H9 (cell line): ENCODE data around the gene CACNB3. TPM values are rescaled to one million over a fixed set of nuclear protein-coding genes. Genes with fewer than 3 reads are reported as not detected.

Experiments used
- DNase-seq: peaks from one replicate; pipeline ENCODE4 v3.0.0-alpha.2; 2017
- H2AFZ ChIP-seq: one replicate; pipeline ENCODE4 v1.6.1; 2013; ENCODE audit warnings: mild to moderate bottlenecking, low read length, control low read depth, moderate library complexity
- H2AK5ac ChIP-seq: 2 replicates; pipeline ENCODE4 v1.6.1; 2013; ENCODE audit warnings: low read length, control low read depth, mixed read lengths; ENCODE audit not compliant: insufficient read length
- H2BK120ac ChIP-seq: one replicate; pipeline ENCODE4 v1.6.1; 2013; ENCODE audit warnings: low read depth, mild to moderate bottlenecking, low read length, control low read depth, inconsistent platforms; ENCODE audit not compliant: poor library complexity, severe bottlenecking
- H2BK12ac ChIP-seq: 2 replicates; pipeline ENCODE4 v1.6.1; 2013; ENCODE audit warnings: low read length, control low read depth, mixed read lengths, low read depth; ENCODE audit not compliant: insufficient read length
- H2BK15ac ChIP-seq: 2 replicates; pipeline ENCODE4 v1.6.1; 2013; ENCODE audit warnings: low read depth, low read length, control low read depth
- H2BK20ac ChIP-seq: one replicate; pipeline ENCODE4 v1.6.1; 2013; ENCODE audit warnings: low read depth, mild to moderate bottlenecking, low read length, control low read depth, inconsistent platforms; ENCODE audit not compliant: poor library complexity, severe bottlenecking
- H2BK5ac ChIP-seq: 2 replicates; pipeline ENCODE4 v1.6.1; 2013; ENCODE audit warnings: low read length, control low read depth, mixed read lengths; ENCODE audit not compliant: insufficient read length
- H3K14ac ChIP-seq: 2 replicates; pipeline ENCODE4 v1.6.1; 2013; ENCODE audit warnings: low read length, control low read depth; ENCODE audit not compliant: insufficient read depth
- H3K18ac ChIP-seq: 2 replicates; pipeline ENCODE4 v1.6.1; 2013; ENCODE audit warnings: low read depth, mild to moderate bottlenecking, mixed read lengths, low read length, control low read depth; ENCODE audit not compliant: insufficient read length
- H3K23ac ChIP-seq: 2 replicates; pipeline ENCODE4 v1.6.1; 2013; ENCODE audit warnings: low read length, control low read depth, mixed read lengths, low read depth; ENCODE audit not compliant: insufficient read length
- H3K23me2 ChIP-seq: 2 replicates; pipeline ENCODE4 v1.6.1; 2013; ENCODE audit warnings: low read depth, mild to moderate bottlenecking, mixed read lengths, low read length, control low read depth; ENCODE audit not compliant: insufficient read length, poor library complexity, severe bottlenecking
- H3K27ac ChIP-seq: 2 replicates; pipeline ENCODE4 v1.5.1; 2013; ENCODE audit warnings: low read length, control low read depth, mixed read lengths, low read depth; ENCODE audit not compliant: insufficient read length
- H3K27me3 ChIP-seq: 2 replicates; pipeline ENCODE4 v1.6.1; 2013; ENCODE audit warnings: low read length, control low read depth, inconsistent platforms; ENCODE audit not compliant: insufficient read depth
- H3K4ac ChIP-seq: 2 replicates; pipeline ENCODE4 v1.6.1; 2013; ENCODE audit warnings: low read depth, mild to moderate bottlenecking, control low read depth, inconsistent platforms, low read length, moderate library complexity
- H3K4me1 ChIP-seq: 2 replicates; pipeline ENCODE4 v1.6.1; 2013; ENCODE audit warnings: low read length, control low read depth, inconsistent platforms; ENCODE audit not compliant: insufficient read depth
- H3K4me2 ChIP-seq: 2 replicates; pipeline ENCODE4 v1.6.1; 2013; ENCODE audit warnings: low read length, control low read depth, mixed read lengths; ENCODE audit not compliant: insufficient read length, insufficient read depth
- H3K56ac ChIP-seq: 2 replicates; pipeline ENCODE4 v1.6.1; 2013; ENCODE audit warnings: low read depth, mild to moderate bottlenecking, mixed read lengths, low read length, control low read depth; ENCODE audit not compliant: insufficient read length
- H3K79me1 ChIP-seq: 2 replicates; pipeline ENCODE4 v1.6.1; 2013; ENCODE audit warnings: low read depth, mild to moderate bottlenecking, moderate library complexity, low read length, control low read depth, inconsistent platforms; ENCODE audit not compliant: insufficient read depth, poor library complexity, severe bottlenecking
- H3K79me2 ChIP-seq: 2 replicates; pipeline ENCODE4 v1.6.1; 2013; ENCODE audit warnings: low read length, control low read depth, inconsistent platforms; ENCODE audit not compliant: insufficient read depth
- H3K9ac ChIP-seq: 2 replicates; pipeline ENCODE4 v1.6.1; 2013; ENCODE audit warnings: low read length, control low read depth, mixed read lengths; ENCODE audit not compliant: insufficient read length; ENCODE audit errors: extremely low read depth
- H3K9me3 ChIP-seq: one replicate; pipeline ENCODE4 v1.6.1; 2013; ENCODE audit warnings: low read depth, low read length, inconsistent platforms; ENCODE audit not compliant: control insufficient read depth
- H3T11ph ChIP-seq: one replicate; pipeline ENCODE4 v1.6.1; 2013; ENCODE audit warnings: mild to moderate bottlenecking, low read length, control low read depth, inconsistent platforms
- H4K20me1 ChIP-seq: one replicate; pipeline ENCODE4 v1.6.1; 2013; ENCODE audit not compliant: control insufficient read depth, insufficient read length, insufficient read depth
- H4K5ac ChIP-seq: 2 replicates; pipeline ENCODE4 v1.6.1; 2013; ENCODE audit warnings: low read depth, mild to moderate bottlenecking, mixed read lengths, low read length, control low read depth; ENCODE audit not compliant: insufficient read length
- H4K8ac ChIP-seq: replicated peaks from 2 replicates; pipeline ENCODE4 v1.6.1; 2013; ENCODE audit warnings: low read length, control low read depth, mixed read lengths, low read depth; ENCODE audit not compliant: insufficient read length
- H4K91ac ChIP-seq: 2 replicates; pipeline ENCODE4 v1.6.1; 2013; ENCODE audit warnings: low read depth, mild to moderate bottlenecking, moderate library complexity, mixed read lengths, low read length, control low read depth; ENCODE audit not compliant: insufficient read length
- H3K27ac Mint-ChIP-seq, 3 experiments: 2 replicates in 2 of 3; 3 replicates in 1 of 3; pipeline ENCODE4 v1.8.0; 2020 to 2021; ENCODE audit warnings: mixed read lengths in 3 of 3, mild to moderate bottlenecking in 1 of 3, moderate library complexity in 1 of 3
- H3K27me3 Mint-ChIP-seq: 2 replicates; pipeline ENCODE4 v1.8.0; 2021; ENCODE audit warnings: low read depth, mild to moderate bottlenecking, moderate library complexity, mixed read lengths
- H3K36me3 Mint-ChIP-seq, 3 experiments: 2 replicates in 2 of 3; 3 replicates in 1 of 3; pipeline ENCODE4 v1.8.0; 2020 to 2021; ENCODE audit warnings: low read depth in 3 of 3, mixed read lengths in 3 of 3; ENCODE audit not compliant: insufficient read depth in 1 of 3
- H3K4me1 Mint-ChIP-seq, 2 experiments: 2 replicates each; pipeline ENCODE4 v1.8.0; 2020; ENCODE audit warnings: mixed read lengths in 2 of 2
- H3K4me3 Mint-ChIP-seq, 2 experiments: 2 replicates in 1 of 2; 3 replicates in 1 of 2; pipeline ENCODE4 v1.8.0; 2020 to 2021; ENCODE audit warnings: mild to moderate bottlenecking in 2 of 2, mixed read lengths in 2 of 2, moderate library complexity in 1 of 2
- H3K9me3 Mint-ChIP-seq, 2 experiments: 2 replicates in 1 of 2; 3 replicates in 1 of 2; pipeline ENCODE4 v1.8.0; 2020; ENCODE audit warnings: mild to moderate bottlenecking in 2 of 2, mixed read lengths in 2 of 2, moderate library complexity in 1 of 2
- whole genome bisulfite sequencing: extraction: QIAGEN DNeasy Blood & Tissue Kit; methylation state at CpG from one replicate; pipeline ENCODE4 v1.1.7; 2013; ENCODE audit warnings: missing lambda C conversion rate, low lambda C conversion rate, mixed read lengths; ENCODE audit not compliant: insufficient read length; ENCODE audit errors: extremely low coverage; 5-methylcytosine and 5-hydroxymethylcytosine counted together
- total RNA-seq: library from RNA; stranded (reverse); gene quantifications from 2 replicates; pipeline ENCODE4 v1.2.1, GENCODE V29; 2021
- TF ChIP-seq, protein P1 (sequence below): fragments of 200-600 bp; sonication (generic); conservative IDR thresholded peaks from 3 replicates; pipeline ENCODE4 v1.8.0; 2021; ENCODE audit warnings: antibody characterized with exemption, mild to moderate bottlenecking

Gene CACNB3
- total RNA-seq, 1 experiment from 2014 or later: 35.1 TPM

DNA sequence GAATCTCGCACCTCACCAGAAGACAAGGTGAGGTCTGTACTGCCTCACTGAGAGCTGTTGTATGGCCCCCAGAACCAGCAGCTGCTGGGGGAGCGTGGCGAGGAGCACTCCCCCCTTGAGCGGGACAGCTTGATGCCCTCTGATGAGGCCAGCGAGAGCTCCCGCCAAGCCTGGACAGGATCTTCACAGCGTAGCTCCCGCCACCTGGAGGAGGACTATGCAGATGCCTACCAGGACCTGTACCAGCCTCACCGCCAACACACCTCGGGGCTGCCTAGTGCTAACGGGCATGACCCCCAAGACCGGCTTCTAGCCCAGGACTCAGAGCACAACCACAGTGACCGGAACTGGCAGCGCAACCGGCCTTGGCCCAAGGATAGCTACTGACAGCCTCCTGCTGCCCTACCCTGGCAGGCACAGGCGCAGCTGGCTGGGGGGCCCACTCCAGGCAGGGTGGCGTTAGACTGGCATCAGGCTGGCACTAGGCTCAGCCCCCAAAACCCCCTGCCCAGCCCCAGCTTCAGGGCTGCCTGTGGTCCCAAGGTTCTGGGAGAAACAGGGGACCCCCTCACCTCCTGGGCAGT is 9.3 kb downstream of the CACNB3 start:
- Histone ChIP-seq H3K9ac (no peak overlapping the region), H3K79me2 (no peaks in the 10 kb centered on the region), H2BK15ac (no peak overlapping the region), H4K91ac (no peak overlapping the region), H3K14ac (no peak overlapping the region), H3K27ac (no peak overlapping the region), H2BK12ac (no peak overlapping the region), H3K9me3 (no peaks in the 10 kb centered on the region), H2AFZ (no peak overlapping the region), H2BK20ac (no peak overlapping the region), H2BK5ac (no peak overlapping the region), H3K23ac (no peak overlapping the region), H3K56ac (no peak overlapping the region), H2AK5ac (no peak overlapping the region), H4K8ac (no peak overlapping the region), H2BK120ac (no peak overlapping the region), H3K79me1 (no peaks in the 10 kb centered on the region), H3K4me2 (no peak overlapping the region), H3K27me3 (no peaks in the 10 kb centered on the region; the same call in 1 of the 2 replicates), H3K4me1 (no peaks in the 10 kb centered on the region), H3K18ac (no peak overlapping the region), H3K4ac (no peak overlapping the region), H4K5ac (no peak overlapping the region), H4K20me1 (no peaks in the 10 kb centered on the region), H3T11ph (no peak overlapping the region), H3K23me2 (no peaks in the 10 kb centered on the region)
- no peak for DNase-seq
- H3K27me3 Mint-ChIP-seq: no peaks in the 10 kb centered on the region; the same call in 1 of the 2 replicates
- H3K27ac Mint-ChIP-seq: peak overlapping the region in 1 of 3 experiments; percentile 46; a peak in 1 of 7 replicates
- peaks cover 6 to 16% of the 10 kb centered on the region in 2 experiments for H3K4me1 Mint-ChIP-seq
- no peaks in the 10 kb centered on the region for H3K9me3 Mint-ChIP-seq
- peaks cover 28 to 88% (median 65%) of the 10 kb centered on the region in 3 experiments; a peak in 6 of 7 replicates for H3K36me3 Mint-ChIP-seq
- H3K4me3 Mint-ChIP-seq: no peak overlapping the region
- TF ChIP-seq, protein P1, sequence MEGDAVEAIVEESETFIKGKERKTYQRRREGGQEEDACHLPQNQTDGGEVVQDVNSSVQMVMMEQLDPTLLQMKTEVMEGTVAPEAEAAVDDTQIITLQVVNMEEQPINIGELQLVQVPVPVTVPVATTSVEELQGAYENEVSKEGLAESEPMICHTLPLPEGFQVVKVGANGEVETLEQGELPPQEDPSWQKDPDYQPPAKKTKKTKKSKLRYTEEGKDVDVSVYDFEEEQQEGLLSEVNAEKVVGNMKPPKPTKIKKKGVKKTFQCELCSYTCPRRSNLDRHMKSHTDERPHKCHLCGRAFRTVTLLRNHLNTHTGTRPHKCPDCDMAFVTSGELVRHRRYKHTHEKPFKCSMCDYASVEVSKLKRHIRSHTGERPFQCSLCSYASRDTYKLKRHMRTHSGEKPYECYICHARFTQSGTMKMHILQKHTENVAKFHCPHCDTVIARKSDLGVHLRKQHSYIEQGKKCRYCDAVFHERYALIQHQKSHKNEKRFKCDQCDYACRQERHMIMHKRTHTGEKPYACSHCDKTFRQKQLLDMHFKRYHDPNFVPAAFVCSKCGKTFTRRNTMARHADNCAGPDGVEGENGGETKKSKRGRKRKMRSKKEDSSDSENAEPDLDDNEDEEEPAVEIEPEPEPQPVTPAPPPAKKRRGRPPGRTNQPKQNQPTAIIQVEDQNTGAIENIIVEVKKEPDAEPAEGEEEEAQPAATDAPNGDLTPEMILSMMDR: no peak
- no CpG with 5 or more reads among the region's 17 CpGs for WGBS
